Measurements from ENCODE around the gene TGFBRAP1.

TGFBRAP1 gene

DNA sequence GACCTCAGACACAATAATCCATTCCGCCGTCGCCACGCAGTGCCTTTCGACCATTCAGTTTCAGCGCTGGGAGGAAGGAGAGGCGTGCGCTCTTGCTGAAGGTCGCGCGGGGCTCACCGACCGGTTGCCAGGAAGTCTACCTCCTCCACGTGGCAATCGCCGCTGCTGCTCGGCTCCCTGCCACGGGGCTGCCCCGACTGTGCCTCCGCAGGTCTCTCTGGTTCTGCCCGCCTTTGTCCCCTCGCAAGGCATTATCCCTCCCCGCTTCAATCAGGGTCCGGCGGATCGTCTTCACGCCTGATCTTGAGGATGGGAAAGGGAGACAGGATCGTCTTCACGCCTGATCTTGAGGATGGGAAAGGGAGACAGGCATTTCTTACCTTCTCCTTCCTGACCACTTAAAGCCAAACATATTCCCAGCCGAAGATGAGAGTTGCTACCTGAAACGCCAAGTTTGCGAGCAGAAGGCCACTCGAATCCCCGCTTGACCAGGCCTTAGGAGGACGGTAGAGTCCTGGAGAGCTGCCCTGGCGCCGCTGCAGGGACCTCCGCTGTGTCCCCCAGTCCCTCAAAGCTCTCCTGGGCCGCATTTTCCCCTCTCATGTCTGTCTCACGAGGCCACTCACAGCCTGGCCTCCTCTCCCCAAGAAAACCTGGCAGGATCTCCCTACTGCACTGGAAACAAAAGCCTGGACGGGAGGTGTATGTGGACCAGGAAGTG is 92.3 kb downstream of the TGFBRAP1 start:
- DNase-seq (ENCODE audit: low spot score) = no peak

DNA sequence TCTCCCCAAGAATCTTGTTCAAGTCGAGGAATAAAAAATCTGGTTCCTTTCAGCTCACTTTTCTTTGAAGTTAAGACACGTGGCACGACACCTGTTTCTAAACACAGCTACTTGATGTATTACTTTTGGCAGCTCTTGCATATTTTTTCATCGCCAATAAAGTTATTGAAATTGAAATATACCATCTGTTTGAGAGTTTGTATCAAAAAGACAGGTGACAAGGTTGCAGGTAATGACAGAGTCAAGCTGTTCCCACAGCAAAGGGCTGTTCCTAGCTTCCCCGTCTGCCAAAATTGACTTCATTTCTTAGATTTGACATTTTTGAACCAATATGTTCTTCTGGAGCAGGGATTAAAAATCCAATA is 93.5 kb downstream of the TGFBRAP1 start:
- no peak for DNase-seq (ENCODE audit: low spot score)

DNA sequence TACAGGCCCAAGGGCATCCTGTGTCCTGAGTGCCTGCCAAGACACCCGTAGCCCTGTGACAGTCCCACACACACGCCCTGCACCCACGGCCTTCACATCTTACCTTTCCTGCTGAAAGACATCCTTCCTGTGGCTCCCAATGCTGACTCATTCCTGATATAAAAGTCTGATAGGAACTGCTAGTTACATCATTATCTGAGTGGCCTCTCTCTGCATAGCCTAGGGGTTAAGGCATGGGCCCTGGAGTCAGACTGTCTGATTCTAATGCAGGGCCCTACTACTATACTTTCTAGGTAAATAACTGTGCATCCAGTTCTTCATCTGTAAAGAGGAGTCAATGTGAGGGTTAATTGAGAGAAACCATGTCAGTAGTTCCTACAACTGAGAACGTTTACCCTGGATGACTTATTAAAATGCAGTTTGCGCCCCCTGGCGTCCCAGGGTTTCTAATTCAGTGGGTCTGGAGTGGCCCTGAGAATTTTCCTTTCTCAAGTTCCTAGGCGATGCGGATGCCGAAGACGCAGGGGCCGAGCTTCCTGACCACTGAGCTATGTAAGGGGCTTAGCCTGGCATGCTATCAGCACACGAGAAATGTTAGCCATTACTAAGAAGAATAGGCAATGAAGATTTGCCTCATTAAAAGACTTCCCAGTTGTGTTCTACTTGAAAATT is 94.0 kb downstream of the TGFBRAP1 start:
- DNase-seq (ENCODE audit: low spot score) = peak; percentile 37

DNA sequence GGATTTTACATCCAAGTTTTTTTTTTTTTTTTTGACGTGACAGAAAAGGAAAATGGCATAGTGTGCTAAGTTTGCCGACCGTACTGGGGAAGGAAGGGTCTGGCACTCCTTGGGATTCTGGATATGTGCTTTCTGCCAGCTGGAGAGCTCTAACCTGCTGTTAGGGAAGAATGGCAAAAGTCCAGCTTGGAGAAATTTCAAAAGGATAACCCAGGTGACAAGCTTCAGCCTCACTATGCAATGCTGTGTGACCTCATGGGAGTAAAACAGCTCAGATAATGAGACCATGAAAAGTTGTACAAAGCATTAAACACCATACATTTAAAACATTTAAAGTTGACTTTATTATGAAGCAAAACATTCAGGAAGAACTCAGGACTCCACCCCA is 98.3 kb downstream of the TGFBRAP1 start:
- DNase-seq (ENCODE audit: low spot score) = no peak

DNA sequence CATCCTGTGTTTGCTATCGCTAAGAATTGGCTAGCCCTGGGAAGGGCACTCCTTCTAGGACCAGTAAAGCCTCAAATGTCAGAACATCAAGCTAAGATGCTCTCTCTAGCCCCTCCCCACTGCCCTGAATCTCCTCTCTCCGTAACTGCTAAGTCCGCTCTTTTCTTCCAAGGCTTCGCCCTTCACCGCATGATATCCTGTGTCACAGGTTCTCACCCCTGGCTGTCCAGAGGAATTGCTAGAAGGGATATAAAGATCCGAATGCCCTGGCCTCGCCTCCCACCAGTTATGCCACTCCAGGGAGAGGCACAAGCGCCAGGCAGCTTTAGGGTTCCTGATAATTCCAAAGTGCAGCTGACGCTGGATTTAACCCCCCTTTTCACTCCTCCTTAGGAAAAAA is 105.1 kb downstream of the TGFBRAP1 start:
- no peak for DNase-seq (ENCODE audit: low spot score)

DNA sequence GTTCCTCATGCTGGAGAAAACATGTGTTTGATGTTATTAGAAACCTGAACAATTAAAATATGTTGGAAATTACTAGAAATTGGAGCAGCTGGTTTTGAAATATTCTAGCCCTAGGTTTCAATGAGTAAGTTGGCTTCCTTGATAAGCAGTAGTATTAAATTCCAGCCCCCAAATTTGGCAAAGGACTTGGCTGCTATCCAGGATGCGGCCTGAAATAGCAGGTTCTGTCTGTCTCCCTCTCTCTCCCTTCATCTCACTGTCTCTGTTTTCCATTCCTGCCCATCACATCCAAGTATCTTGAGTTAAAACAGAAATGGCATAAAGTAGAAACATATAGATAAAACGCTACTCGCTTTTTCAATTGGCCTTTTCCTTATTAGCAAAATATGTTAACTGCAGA is 108.9 kb downstream of the TGFBRAP1 start:
- DNase-seq (ENCODE audit: low spot score) = no peak

DNA sequence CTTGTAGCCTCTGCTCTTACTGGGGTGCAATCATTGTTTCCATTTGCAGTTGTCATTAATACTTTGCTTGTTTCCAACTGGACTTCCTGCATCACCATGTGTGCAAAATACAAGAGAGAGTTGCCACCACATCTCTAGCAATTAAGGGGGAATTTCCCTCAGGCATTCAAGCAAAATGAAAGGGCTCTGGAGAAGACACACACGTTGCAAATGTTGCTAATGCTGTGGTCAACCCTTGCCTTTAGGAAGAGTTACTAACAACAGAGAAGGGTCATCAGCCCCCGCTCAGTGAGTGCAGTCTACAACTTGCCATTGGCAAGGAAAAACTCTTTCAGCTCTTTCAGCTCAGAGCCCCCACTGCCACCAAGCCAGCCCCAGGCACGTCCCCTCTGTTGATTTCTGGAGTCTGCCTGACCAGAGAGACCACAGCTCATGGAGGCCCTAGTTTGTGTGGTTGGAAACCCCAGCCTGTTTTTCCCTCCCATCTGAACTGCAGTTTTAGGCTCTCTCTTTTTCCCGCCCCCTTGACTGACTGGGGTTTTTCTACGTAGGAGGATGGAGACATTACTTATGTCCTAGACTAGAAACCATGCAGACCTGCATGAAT is 113.8 kb downstream of the TGFBRAP1 start:
- DNase-seq (ENCODE audit: low spot score) = no peak

Data from germinal center (tissue), 1 donor.